GM12801 (cell line): Measurements from ENCODE around the gene BSCL2.

Experiments used
- TF ChIP-seq, protein P1 (sequence below): IDR thresholded peaks from one replicate; pipeline ENCODE4 v1.5.1; 2011; ENCODE audit warnings: control low read depth; ENCODE audit not compliant: insufficient read length; ENCODE audit errors: extremely low read depth

BSCL2 gene

GRCh38 chr11:62676698-62677097 lies 30.5 kb downstream of the BSCL2 start:
- TF ChIP-seq, protein P1, sequence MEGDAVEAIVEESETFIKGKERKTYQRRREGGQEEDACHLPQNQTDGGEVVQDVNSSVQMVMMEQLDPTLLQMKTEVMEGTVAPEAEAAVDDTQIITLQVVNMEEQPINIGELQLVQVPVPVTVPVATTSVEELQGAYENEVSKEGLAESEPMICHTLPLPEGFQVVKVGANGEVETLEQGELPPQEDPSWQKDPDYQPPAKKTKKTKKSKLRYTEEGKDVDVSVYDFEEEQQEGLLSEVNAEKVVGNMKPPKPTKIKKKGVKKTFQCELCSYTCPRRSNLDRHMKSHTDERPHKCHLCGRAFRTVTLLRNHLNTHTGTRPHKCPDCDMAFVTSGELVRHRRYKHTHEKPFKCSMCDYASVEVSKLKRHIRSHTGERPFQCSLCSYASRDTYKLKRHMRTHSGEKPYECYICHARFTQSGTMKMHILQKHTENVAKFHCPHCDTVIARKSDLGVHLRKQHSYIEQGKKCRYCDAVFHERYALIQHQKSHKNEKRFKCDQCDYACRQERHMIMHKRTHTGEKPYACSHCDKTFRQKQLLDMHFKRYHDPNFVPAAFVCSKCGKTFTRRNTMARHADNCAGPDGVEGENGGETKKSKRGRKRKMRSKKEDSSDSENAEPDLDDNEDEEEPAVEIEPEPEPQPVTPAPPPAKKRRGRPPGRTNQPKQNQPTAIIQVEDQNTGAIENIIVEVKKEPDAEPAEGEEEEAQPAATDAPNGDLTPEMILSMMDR = no peak

DNA sequence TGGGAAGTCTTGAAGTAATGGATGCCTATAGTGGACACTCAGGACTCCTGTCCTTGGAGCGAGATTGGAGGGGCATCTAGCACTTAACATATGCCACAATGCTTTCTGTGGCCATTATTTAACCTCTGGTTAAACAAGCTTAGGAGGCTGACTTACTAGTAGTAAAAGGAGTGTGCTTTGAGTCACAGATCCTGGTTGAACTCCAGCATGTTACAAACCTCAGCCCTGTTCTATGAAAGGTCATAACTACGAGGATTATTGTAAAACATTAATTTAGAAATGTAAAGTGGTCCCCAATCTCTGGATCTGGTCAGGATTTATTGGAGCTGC lies 34.1 kb downstream of the BSCL2 start:
- TF ChIP-seq, protein P1 = no peak

DNA sequence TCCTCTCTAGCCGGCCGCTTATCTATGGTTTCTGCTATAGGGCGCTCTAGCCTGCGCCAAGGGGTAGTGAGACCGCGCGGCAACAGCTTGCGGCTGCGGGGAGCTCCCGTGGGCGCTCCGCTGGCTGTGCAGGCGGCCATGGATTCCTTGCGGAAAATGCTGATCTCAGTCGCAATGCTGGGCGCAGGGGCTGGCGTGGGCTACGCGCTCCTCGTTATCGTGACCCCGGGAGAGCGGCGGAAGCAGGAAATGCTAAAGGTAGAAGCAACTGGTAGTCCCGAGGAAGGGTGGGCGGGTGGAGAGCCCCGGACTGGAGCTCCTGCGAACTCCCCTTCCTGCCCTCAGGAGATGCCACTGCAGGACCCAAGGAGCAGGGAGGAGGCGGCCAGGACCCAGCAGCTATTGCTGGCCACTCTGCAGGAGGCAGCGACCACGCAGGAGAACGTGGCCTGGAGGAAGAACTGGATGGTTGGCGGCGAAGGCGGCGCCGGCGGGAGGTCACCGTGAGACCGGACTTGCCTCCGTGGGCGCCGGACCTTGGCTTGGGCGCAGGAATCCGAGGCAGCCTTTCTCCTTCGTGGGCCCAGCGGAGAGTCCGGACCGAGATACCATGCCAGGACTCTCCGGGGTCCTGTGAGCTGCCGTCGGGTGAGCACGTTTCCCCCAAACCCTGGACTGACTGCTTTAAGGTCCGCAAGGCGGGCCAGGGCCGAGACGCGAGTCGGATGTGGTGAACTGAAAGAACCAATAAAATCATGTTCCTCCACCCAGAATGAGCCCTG lies 35.4 kb downstream of the BSCL2 start, which contains the start of the genes LBHD1 and UQCC3:
TSS of gene LBHD1 (minus strand) at position 660 of the 782 bp plus-strand sequence. CDS start 2,236 bp downstream, outside the sequence.
TSS of gene UQCC3 (plus strand) at position 66 of the 782 bp plus-strand sequence. CDS start at position 139, 73 bp downstream.
- TF ChIP-seq, protein P1 = no peak

DNA sequence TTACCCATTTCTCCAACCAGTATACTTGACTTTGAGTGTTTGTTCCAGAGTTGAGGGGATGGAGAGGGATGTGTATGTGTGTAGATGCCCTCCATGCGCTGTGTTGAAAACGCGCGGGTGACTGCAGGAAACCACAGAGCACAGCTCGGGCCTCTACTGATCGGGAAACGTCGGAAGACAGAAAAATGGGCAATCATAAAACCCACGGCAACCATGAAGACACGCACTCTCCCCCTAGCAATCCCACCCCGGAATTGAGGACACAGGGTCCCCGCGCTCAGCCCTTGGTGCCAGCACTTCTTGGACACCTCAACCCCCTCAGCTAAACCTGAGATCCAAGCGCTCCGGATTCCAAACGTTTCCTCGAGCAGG lies 36.0 kb downstream of the BSCL2 start:
- TF ChIP-seq, protein P1 = no peak

DNA sequence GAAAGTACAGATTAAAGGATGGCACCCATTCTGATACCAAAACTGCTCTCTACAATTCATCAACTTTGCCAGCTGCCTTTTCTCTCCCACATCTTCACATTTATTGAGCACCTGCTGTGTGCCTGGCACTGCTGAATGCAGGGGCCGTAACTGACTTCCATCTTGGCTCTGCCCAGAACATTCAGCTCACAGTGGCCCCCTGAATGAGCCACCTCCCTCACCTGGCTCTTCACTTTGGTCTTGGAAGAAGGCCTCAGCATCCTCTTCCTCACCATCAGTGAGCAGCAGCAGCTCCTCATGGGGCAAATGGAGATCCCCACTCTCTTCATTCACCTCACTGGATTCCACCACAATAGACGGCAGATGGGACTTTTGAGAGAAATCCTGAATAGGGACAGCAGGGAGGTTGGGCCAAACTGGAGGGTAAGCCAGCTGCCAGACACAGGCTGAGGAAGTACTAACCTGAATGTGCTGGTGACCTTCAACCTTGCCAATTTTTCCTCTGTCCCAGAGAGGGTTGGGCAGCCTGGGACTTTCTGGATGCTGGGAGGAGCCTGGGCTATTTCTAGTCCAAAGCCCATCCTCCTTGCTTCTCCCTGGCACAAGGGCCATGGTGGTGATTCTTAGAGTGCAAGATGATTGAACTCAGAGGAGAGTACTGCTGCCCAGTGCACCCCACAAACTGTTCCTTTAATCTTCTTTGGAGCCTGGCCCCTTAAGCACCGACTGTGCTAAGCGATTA lies 37.6 kb downstream of the BSCL2 start:
- TF ChIP-seq, protein P1 = no peak

DNA sequence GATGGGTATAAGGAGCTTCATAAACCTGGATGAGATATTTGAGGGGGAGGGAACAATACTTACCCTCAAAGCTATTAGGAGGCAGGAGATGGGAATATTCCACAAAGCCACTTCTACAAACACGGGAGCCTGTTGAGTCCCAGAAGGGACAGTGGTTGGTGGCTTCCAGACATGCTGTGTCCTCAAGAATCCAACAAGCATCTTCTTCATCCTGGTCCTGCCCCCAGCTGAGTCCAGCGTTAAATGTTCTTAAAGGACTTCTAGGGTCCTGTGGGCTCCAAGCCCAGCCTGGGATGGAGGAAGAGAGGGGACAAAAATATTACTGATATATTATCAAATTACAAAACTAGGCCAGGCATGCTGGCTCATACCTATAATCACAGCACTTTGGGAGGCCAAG lies 39.8 kb downstream of the BSCL2 start:
- TF ChIP-seq, protein P1 = no peak

- TF ChIP-seq, protein P1 = no peak
Measured at GRCh38 chr11:62666259-62666926, 40.8 kb downstream of the BSCL2 start.
